C1 segment of cervical spinal cord (tissue), 14 donors: ENCODE results near the gene MRPL16.
"Not testable (repeated sequence)": the region's sequence is repeated elsewhere in the genome, so short reads cannot be mapped to it uniquely, and the experiment has no call there.

Experiments used
- DNase-seq, 14 donors: peaks; one replicate each; lab custom pipeline; 2025; lab: John Stamatoyannopoulos, UW

The MRPL16 gene

GRCh38 chr11:59812220-59812619 is 1.6 kb upstream of the MRPL16 start:
- DNase-seq, result no peak

GRCh38 chr11:59810911-59811259 is 307 bp upstream of the MRPL16 start:
- no peak for DNase-seq

- DNase-seq, result no peak
These were observed 3.4 kb downstream of the MRPL16 start for GRCh38 chr11:59807047-59807610.

- DNase-seq, result no peak
These were observed 6.5 kb downstream of the MRPL16 start for GRCh38 chr11:59804061-59804460.

GRCh38 chr11:59802639-59803176 is 7.9 kb downstream of the MRPL16 start:
- peak in 6 of 14 donors; percentile 31 to 75 (median 42) for DNase-seq

- DNase-seq, result peak in 9 of 14 donors; percentile 8 to 75 (median 39)
These were observed 8.5 kb downstream of the MRPL16 start for GRCh38 chr11:59801981-59802638.

GRCh38 chr11:59801160-59801706 is 9.3 kb downstream of the MRPL16 start:
- DNase-seq, result no peak

- no peak for DNase-seq
These were observed 10.1 kb downstream of the MRPL16 start for GRCh38 chr11:59800390-59801025.

GRCh38 chr11:59794417-59794816 is 16.2 kb downstream of the MRPL16 start:
- no peak for DNase-seq

- no peak for DNase-seq
These were observed 18.1 kb downstream of the MRPL16 start for GRCh38 chr11:59792507-59792906.

GRCh38 chr11:59791639-59792038 is 18.9 kb downstream of the MRPL16 start:
- DNase-seq, result no peak

GRCh38 chr11:59787816-59788215 is 22.8 kb downstream of the MRPL16 start:
- no peak for DNase-seq

- DNase-seq, result no peak
These were observed 23.4 kb downstream of the MRPL16 start for GRCh38 chr11:59787255-59787588.

- DNase-seq, result no peak
These were observed 24.8 kb downstream of the MRPL16 start for GRCh38 chr11:59785818-59786217.

GRCh38 chr11:59784441-59784840 is 26.1 kb downstream of the MRPL16 start:
- not testable (repeated sequence) for DNase-seq

GRCh38 chr11:59783632-59784090 is 26.9 kb downstream of the MRPL16 start:
- no peak for DNase-seq

- DNase-seq, result no peak
These were observed 28.5 kb downstream of the MRPL16 start for GRCh38 chr11:59782080-59782479.

- no peak for DNase-seq
These were observed 31.1 kb downstream of the MRPL16 start for GRCh38 chr11:59779487-59779886.

- peak in 3 of 14 donors; percentile 7 to 50 (median 7) for DNase-seq
These were observed 32.5 kb downstream of the MRPL16 start for GRCh38 chr11:59778122-59778521.

GRCh38 chr11:59777104-59777503 is 33.5 kb downstream of the MRPL16 start:
- DNase-seq, result no peak

GRCh38 chr11:59776210-59777066 is 34.1 kb downstream of the MRPL16 start:
- no peak for DNase-seq

- no peak for DNase-seq
These were observed 37.5 kb downstream of the MRPL16 start for GRCh38 chr11:59773083-59773440.
